ENCODE results near the gene LGR4. TPM values are rescaled to one million over a fixed set of nuclear protein-coding genes. Genes with fewer than 3 reads are reported as not detected.
A peak's percentile ranks its signal among the peaks of the same experiment; 100 is the strongest.

The LGR4 gene
- total and polyA plus RNA-seq, 2 of the 13 experiments (the other 11 are each of a cell fraction or from before 2014, with no cell fraction given), result 42.1 to 68.7 TPM

DNA sequence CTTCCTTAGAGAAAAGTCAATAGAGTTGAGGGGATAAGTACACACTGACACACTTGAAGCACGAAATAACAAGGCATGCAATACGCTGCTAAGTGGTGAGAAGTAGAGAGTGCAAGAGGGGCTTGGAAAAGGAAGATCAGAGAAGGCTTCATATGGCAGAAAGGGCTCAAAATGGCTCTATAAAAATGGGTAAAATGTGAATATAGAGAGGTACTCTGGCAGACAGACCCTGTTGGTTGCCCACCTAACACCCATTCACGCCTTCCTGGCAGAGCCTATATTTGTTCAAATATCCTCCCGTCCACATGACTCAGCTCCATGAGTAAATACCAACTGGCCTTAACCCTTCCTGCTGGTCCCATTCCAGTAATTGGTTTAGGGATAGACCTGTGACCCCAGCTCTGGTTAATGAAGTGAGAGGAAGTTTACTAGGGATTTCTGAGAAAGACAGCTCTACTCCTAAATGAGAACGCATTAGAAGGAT lies 70.7 kb downstream of the LGR4 start (continued):
- TF ChIP-seq, protein P1, sequence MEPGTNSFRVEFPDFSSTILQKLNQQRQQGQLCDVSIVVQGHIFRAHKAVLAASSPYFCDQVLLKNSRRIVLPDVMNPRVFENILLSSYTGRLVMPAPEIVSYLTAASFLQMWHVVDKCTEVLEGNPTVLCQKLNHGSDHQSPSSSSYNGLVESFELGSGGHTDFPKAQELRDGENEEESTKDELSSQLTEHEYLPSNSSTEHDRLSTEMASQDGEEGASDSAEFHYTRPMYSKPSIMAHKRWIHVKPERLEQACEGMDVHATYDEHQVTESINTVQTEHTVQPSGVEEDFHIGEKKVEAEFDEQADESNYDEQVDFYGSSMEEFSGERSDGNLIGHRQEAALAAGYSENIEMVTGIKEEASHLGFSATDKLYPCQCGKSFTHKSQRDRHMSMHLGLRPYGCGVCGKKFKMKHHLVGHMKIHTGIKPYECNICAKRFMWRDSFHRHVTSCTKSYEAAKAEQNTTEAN (CRISPR knock-in tag; conservative IDR thresholded peaks at IDR 0.05), result no peak
- peak; percentile 46; the same call in 1 of the 2 replicates for TF ChIP-seq ARNT2 (CRISPR knock-in tag; IDR thresholded peaks at IDR 0.05; ENCODE audit: low read depth)
- no peak for TF ChIP-seq CHCHD3 (CRISPR knock-in tag; IDR thresholded peaks at IDR 0.05)
- TF ChIP-seq RCOR2 (CRISPR knock-in tag; IDR thresholded peaks at IDR 0.05), result peak; percentile 56; the same call in 1 of the 2 replicates
- no peak for TF ChIP-seq ZNF552 (CRISPR knock-in tag; IDR thresholded peaks at IDR 0.05; ENCODE audit: borderline replicate concordance)
- no peak for TF ChIP-seq MTA3 (CRISPR knock-in tag; IDR thresholded peaks at IDR 0.05)
- TF ChIP-seq DR1 (CRISPR knock-in tag; IDR thresholded peaks at IDR 0.05), result no peak
- TF ChIP-seq, protein P2, sequence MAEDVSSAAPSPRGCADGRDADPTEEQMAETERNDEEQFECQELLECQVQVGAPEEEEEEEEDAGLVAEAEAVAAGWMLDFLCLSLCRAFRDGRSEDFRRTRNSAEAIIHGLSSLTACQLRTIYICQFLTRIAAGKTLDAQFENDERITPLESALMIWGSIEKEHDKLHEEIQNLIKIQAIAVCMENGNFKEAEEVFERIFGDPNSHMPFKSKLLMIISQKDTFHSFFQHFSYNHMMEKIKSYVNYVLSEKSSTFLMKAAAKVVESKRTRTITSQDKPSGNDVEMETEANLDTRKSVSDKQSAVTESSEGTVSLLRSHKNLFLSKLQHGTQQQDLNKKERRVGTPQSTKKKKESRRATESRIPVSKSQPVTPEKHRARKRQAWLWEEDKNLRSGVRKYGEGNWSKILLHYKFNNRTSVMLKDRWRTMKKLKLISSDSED (CRISPR knock-in tag; IDR thresholded peaks at IDR 0.05), result no peak
- no peak for TF ChIP-seq TCF7L2 (IDR thresholded peaks at IDR 0.05; ENCODE audit: low read depth, low read length)
- 0 out of 2 replicates have a peak, but pooled peaks have one; percentile 30 for TF ChIP-seq ZBTB20 (CRISPR knock-in tag; IDR thresholded peaks at IDR 0.05; ENCODE audit: borderline replicate concordance, low read depth)
- no peak for TF ChIP-seq MTA1 (CRISPR knock-in tag; IDR thresholded peaks at IDR 0.05; ENCODE audit: borderline replicate concordance)
- TF ChIP-seq, protein P3, sequence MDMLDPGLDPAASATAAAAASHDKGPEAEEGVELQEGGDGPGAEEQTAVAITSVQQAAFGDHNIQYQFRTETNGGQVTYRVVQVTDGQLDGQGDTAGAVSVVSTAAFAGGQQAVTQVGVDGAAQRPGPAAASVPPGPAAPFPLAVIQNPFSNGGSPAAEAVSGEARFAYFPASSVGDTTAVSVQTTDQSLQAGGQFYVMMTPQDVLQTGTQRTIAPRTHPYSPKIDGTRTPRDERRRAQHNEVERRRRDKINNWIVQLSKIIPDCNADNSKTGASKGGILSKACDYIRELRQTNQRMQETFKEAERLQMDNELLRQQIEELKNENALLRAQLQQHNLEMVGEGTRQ (IDR thresholded peaks at IDR 0.05; ENCODE audit: low read depth, low read length), result no peak
- TF ChIP-seq, protein P3 (CRISPR knock-in tag; IDR thresholded peaks at IDR 0.05; ENCODE audit: borderline replicate concordance), result no peak
- TF ChIP-seq, protein P4, sequence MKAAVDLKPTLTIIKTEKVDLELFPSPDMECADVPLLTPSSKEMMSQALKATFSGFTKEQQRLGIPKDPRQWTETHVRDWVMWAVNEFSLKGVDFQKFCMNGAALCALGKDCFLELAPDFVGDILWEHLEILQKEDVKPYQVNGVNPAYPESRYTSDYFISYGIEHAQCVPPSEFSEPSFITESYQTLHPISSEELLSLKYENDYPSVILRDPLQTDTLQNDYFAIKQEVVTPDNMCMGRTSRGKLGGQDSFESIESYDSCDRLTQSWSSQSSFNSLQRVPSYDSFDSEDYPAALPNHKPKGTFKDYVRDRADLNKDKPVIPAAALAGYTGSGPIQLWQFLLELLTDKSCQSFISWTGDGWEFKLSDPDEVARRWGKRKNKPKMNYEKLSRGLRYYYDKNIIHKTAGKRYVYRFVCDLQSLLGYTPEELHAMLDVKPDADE (CRISPR knock-in tag; IDR thresholded peaks at IDR 0.05), result no peak
- TF ChIP-seq CHD2 (IDR thresholded peaks at IDR 0.05; ENCODE audit: low read depth, low read length), result no peak
- TF ChIP-seq SMAD3 (CRISPR knock-in tag; IDR thresholded peaks at IDR 0.05), result 0 out of 2 replicates have a peak, but pooled peaks have one; percentile 25
- TF ChIP-seq CBX5 (CRISPR knock-in tag; IDR thresholded peaks at IDR 0.05; ENCODE audit: borderline replicate concordance), result no peak; the same call in 1 of the 2 replicates
- TF ChIP-seq ATF7 (IDR thresholded peaks at IDR 0.05), result no peak
- TF ChIP-seq ATF7 (CRISPR knock-in tag; IDR thresholded peaks at IDR 0.05), result no peak
- no peak for TF ChIP-seq ZBTB38 (CRISPR knock-in tag; IDR thresholded peaks at IDR 0.05)
- TF ChIP-seq, protein P5, sequence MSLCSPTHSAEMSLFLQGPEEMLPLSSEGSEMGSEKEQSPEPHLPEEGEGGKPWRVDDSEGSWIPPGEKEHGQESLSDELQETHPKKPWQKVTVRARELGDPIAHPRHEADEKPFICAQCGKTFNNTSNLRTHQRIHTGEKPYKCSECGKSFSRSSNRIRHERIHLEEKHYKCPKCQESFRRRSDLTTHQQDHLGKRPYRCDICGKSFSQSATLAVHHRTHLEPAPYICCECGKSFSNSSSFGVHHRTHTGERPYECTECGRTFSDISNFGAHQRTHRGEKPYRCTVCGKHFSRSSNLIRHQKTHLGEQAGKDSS (CRISPR knock-in tag; IDR thresholded peaks at IDR 0.05; ENCODE audit: borderline replicate concordance, low read depth), result no peak; the same call in 1 of the 2 replicates

Data from HepG2 (cell line).